Measurements from ENCODE around the gene PRMT2.
"Not testable (repeated sequence)": the region's sequence is repeated elsewhere in the genome, so short reads cannot be mapped to it uniquely, and the experiment has no call there.

Gene PRMT2

DNA sequence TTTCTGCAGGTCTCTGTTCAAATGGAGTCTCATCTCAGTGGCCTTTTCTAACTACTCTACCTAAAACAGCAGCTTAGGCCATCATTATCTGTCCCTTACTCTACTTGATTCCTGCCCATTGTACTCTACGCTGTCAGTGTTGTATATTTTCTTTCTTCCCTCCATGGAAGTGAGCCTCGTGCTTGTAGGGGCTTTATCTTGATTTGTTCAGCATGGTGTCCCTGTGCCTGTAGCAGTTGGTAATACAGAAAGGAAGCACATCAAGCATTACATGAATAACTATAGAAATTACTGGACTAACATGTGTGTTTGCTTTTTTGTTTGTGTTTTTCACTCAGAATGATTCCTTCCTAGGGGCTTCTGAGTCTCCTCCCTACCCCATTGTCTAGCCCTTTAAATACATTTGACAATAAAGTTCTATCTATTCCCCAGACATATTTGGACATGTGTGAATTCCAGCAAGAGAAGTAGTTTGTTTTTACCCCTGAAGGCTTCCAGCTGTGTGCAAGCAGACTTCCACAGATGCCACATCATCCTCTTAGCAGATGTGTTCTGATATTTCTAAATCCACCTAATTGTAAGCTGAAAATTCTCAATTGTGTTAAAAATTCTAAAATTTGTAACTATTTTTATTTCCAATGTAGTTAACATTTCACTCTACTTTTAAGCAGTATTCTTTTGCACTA is 40.3 kb downstream of the PRMT2 start:
- no peak for DNase-seq

DNA sequence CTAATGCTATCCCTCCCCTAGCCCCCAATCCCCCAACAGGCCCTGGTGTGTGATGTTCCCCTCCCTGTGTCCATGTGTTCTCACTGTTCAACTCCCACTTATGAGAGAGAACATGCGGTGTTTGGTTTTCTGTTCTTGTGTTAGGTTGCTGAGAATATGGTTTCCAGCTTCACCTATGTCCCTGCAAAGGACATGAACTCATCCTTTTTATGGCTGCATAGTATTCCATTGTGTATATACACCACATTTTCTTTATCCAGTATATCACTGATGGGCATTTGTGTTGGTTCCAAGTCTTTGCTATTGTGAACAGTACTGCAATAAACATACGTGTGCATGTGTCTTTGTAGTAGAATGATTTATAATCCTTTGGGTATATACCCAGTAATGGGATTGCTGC is 41.1 kb downstream of the PRMT2 start:
- DNase-seq: not testable (repeated sequence)

DNA sequence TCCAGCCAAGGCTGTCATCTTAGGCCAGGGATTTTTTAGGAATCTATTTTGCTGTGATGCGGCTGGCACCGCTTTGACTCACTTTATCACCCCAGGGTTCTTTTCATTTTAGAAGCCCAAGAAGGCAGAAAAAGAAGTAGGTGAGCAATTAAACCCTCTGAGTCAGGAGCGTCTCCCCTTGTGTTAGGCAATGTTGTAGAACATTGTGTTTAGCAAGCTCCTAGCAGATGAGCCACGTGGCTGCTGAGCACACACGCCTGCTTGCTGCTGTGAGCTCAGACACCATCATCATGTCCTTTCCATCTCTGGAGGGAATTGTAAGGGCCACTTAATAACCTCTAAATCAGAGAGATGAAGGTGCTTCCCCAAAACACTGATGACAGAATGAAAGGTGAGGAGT is 46.1 kb downstream of the PRMT2 start:
- DNase-seq: not testable (repeated sequence)

DNA sequence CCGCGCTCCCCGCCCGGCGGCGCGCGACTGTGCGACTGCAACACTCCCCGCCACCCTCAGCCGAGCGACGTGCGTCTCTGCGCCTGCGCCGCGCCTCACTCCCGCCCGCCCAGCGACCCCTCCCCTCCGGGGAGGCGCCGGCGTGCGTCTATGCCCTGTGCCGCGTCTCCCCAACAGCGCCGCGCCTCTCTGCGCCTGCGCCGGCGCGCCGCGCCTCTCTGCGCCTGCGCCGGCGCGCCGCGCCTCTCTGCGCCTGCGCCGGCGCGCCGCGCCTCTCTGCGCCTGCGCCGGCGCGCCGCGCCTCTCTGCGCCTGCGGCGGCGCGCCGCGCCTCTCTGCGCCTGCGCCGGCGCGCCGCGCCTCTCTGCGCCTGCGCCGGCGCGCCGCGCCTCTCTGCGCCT is 63.2 kb downstream of the PRMT2 start:
- not testable (repeated sequence) for DNase-seq

DNA sequence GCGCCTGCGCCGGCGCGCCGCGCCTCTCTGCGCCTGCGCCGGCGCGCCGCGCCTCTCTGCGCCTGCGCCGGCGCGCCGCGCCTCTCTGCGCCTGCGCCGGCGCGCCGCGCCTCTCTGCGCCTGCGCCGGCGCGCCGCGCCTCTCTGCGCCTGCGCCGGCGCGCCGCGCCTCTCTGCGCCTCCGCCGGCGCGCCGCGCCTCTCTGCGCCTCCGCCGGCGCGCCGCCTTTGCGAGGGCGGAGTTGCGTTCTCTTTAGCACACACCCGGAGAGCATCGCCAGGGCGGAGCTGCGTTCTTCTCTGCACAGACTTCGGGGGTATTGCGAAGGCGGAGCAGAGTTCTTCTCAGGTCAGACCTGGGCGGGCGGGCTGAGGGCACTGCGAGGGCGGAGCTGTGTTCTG is 63.6 kb downstream of the PRMT2 start:
- DNase-seq: not testable (repeated sequence)
